Lower lobe of right lung (tissue), 2 donors: ENCODE results near the gene S100PBP. TPM values are rescaled to one million over a fixed set of nuclear protein-coding genes. Genes with fewer than 3 reads are reported as not detected.

Experiments used
- ATAC-seq, 2 donors: fragments of 200-7000 bp; cut with Tn5 transposase; one replicate each; pipeline ENCODE4 v1.9.1; 2020 to 2022; ENCODE audit warnings: mild to moderate bottlenecking in 2 of 2, moderate library complexity in 2 of 2
- DNase-seq: peaks from one replicate; pipeline ENCODE4 v3.0.0-alpha.2; 2020
- H3K27ac ChIP-seq: fragments of 200-600 bp; one replicate; pipeline ENCODE4 v1.8.0; 2022
- H3K27me3 ChIP-seq: fragments of 200-600 bp; one replicate; pipeline ENCODE4 v1.8.0; 2022; ENCODE audit warnings: low read depth
- H3K36me3 ChIP-seq: fragments of 200-600 bp; one replicate; pipeline ENCODE4 v1.8.0; 2022; ENCODE audit warnings: mild to moderate bottlenecking
- H3K4me1 ChIP-seq: fragments of 200-600 bp; one replicate; pipeline ENCODE4 v1.8.0; 2022
- H3K4me3 ChIP-seq: fragments of 200-600 bp; one replicate; pipeline ENCODE4 v1.8.0; 2022; ENCODE audit warnings: mild to moderate bottlenecking
- H3K9me3 ChIP-seq: fragments of 200-600 bp; one replicate; pipeline ENCODE4 v1.8.0; 2022
- intact Hi-C: fragments of 100-400 bp; cut with DNase I; formaldehyde crosslinking; loops from one replicate; pipeline ENCODE4 v1.11.0; 2022
- total RNA-seq: library from RNA; stranded (reverse); fragmentation: NEBNext Ultra II Directional; extraction: Animal tissue kit (Norgen Biotek cat#: 25700); gene quantifications from one replicate; pipeline ENCODE4 v1.2.1, GENCODE V29; 2021
- TF ChIP-seq, protein P1 (sequence below): fragments of 200-600 bp; IDR thresholded peaks from one replicate; pipeline ENCODE4 v1.8.0; 2022; ENCODE audit warnings: antibody characterized with exemption, mild to moderate bottlenecking
- donor health status: DM: no; HTN: yes; CAD: no; lungs with severe emphysema.

Gene S100PBP
- total RNA-seq, 1 donor from 2014 or later = 37.5 TPM

DNA sequence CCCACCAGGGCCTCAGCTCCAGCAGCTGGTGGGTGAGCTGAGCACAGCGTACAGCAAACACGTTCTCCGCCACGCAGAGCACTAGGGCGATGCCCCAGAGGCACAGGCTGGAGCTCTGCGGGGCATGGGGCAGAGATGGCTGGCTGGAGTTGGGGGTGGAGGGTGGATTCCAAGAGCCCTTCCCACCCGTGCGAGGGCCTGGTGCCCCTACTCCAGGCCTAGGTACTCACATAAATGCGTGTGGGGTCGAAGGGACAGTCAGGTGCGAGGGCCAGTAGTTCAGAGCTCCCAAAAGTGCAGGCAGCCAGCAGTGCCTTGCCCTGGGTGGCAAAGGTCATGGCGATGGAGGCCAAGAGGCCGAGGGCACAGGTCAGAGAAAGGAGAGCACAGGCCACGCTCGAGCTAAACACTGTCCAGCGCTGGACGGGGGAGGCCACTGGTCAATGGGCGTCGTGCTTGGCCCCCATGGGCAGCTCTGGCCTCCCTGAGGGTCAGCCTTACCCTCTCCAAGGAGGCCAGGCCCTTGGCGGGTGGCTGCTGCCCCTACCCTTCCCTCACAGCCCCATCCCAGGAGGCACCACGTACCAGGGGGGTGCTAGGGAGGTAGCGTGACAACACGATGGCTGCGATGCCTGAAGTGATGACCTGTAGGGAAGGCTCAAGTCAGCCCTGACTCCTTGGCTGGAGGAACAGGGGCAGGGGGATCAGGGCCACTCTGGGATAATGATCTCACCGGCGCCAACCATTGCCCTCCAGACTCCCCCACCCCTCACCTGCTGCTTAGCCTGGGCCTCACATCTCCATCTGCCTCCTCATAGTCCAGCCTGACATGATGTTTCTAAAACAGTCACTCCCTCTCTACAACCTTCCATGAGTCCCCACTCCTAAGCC, 78.1 kb downstream of the S100PBP start:
- no peaks in the 10 kb centered on the region for H3K9me3 ChIP-seq
- no peak overlapping the region for H3K27ac ChIP-seq
- DNase-seq (no peak), ATAC-seq (no peak)
- no peaks in the 10 kb centered on the region for H3K36me3 ChIP-seq
- peaks cover 45% of the 10 kb centered on the region for H3K27me3 ChIP-seq
- intact Hi-C loops = no loop called here
- no peak overlapping the region for H3K4me3 ChIP-seq
- TF ChIP-seq, protein P1, sequence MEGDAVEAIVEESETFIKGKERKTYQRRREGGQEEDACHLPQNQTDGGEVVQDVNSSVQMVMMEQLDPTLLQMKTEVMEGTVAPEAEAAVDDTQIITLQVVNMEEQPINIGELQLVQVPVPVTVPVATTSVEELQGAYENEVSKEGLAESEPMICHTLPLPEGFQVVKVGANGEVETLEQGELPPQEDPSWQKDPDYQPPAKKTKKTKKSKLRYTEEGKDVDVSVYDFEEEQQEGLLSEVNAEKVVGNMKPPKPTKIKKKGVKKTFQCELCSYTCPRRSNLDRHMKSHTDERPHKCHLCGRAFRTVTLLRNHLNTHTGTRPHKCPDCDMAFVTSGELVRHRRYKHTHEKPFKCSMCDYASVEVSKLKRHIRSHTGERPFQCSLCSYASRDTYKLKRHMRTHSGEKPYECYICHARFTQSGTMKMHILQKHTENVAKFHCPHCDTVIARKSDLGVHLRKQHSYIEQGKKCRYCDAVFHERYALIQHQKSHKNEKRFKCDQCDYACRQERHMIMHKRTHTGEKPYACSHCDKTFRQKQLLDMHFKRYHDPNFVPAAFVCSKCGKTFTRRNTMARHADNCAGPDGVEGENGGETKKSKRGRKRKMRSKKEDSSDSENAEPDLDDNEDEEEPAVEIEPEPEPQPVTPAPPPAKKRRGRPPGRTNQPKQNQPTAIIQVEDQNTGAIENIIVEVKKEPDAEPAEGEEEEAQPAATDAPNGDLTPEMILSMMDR = no peak
- peaks cover 12% of the 10 kb centered on the region for H3K4me1 ChIP-seq

DNA sequence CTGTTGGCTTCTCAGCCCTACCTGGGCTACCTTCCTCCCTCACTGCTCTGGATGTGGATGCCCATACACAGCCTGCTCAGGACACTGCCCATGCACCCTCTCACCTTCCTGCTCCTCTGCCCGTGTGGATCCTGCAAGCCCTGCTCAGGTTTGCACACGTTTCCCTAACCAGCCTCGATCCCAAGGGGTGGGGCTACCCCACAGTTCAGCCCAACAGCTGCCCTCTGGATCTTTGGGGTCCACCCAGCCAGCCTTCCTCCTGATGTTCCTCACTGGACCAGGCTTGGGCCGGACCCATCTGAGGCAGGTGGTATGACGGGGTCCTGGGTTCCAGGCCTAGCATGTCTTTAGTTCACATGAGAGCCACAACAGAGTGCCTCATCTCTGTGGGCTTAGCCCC, 79.0 kb downstream of the S100PBP start:
- H3K4me3 ChIP-seq = no peak overlapping the region
- no peak for DNase-seq

DNA sequence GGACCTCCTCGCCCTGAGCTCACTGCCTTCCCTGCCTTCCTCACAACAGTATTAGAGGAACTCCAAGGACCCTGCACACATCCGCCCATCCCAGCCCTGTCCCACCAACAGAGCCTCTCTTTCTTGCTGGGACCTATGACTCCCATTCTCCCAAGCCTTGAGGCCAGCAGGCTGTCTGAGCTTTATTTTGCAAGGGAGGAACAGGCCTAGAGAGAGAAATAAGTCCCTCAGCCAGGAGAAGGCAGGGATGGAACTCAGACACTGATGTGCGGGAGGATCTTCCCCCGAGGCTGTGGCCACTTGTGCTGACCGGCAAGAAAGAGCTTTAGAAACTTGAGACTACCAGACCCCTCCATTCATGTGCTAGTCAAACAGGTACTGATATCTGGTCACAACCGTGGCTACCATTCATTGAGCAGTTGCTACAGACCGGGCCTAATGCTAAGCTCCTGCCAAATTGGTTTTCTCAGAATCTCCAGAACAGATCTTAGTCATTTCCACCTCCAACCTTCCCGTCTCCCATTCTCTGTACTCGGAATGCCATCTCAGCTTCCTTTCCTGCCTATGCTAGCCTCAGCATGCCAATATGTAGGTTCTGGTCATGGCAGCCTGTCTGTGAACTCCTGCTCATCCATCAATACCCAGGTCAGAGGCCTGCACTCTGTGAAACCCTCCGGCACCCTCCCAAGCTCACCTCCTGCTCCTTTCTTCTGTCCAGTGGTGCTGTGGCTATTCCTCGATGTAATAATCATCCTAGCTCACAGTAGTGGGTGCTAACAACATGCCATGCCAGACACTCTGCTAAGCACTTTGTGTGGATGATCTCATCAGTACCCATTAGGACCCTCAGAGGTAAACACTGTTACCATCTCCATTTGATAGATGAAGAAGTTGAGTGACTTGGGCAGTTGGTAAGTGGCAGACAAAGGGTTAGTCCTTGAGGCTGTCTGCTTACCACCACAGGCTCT, 79.9 kb downstream of the S100PBP start:
- no peaks in the 10 kb centered on the region for H3K36me3 ChIP-seq
- peaks cover 44% of the 10 kb centered on the region for H3K27me3 ChIP-seq
- DNase-seq (no peak), ATAC-seq (no peak)
- no peak overlapping the region for H3K4me3 ChIP-seq
- H3K9me3 ChIP-seq = no peaks in the 10 kb centered on the region
- TF ChIP-seq, protein P1 = no peak
- peaks cover 17% of the 10 kb centered on the region for H3K4me1 ChIP-seq
- intact Hi-C loops = no loop called here
- H3K27ac ChIP-seq = no peak overlapping the region

More for the DNA sequence above, 79.0 kb downstream of the S100PBP start:
- Histone ChIP-seq H3K4me1 (peaks cover 17% of the 10 kb centered on the region), H3K27ac (no peak overlapping the region), H3K27me3 (peaks cover 43% of the 10 kb centered on the region), H3K36me3 (no peaks in the 10 kb centered on the region), H3K9me3 (no peaks in the 10 kb centered on the region)
- ATAC-seq = no peak
- TF ChIP-seq, protein P1 = no peak
- intact Hi-C loops = no loop called here

DNA sequence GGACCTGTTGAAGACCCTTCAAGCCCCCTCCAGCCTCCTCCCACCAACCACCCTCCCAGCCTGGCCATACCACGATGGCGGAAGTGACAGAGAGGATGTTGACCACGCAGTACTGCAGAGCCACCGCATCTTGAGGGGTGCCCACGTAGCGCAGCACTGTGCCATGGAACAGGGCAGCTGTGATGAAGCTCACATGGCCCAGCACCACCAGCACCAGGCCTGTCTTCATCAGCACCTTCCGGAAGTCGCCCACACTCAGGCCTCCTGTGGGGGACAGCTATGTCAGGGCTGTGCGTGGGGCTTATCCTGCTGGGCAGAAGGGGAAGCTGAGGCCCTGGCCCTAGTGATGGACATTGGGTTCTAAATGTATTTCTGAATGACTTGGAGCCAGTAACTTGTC, 80.6 kb downstream of the S100PBP start:
- H3K36me3 ChIP-seq = no peaks in the 10 kb centered on the region
- no peak overlapping the region for H3K27ac ChIP-seq
- peaks cover 37% of the 10 kb centered on the region for H3K27me3 ChIP-seq
- peaks cover 15% of the 10 kb centered on the region for H3K4me1 ChIP-seq
- intact Hi-C loops = no loop called here
- ATAC-seq (no peak), DNase-seq (no peak)
- TF ChIP-seq, protein P1 = no peak
- no peak overlapping the region for H3K4me3 ChIP-seq
- no peaks in the 10 kb centered on the region for H3K9me3 ChIP-seq

DNA sequence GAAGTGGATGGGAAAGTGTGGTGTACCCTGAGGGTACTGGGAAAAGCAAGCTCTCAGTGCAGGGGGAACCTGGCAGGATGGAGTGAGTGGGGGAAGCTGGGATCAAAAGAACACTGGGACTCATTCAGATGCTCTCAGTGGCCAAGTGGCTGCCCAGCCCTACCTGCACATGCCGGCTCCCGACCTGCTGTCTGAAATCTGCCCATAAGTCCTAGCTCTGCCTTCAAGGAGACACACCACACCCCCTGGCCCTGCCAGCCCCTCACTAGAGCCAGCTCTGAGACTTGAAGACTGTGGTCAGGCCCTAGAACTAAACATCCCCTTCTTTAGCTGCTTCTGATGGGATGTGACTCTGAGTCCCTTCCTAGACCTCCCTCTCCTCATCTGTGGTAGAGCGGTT, 81.5 kb downstream of the S100PBP start:
- no peaks in the 10 kb centered on the region for H3K9me3 ChIP-seq
- intact Hi-C loops = no loop called here
- ATAC-seq (no peak), DNase-seq (no peak)
- H3K36me3 ChIP-seq = no peaks in the 10 kb centered on the region
- H3K27me3 ChIP-seq = peaks cover 28% of the 10 kb centered on the region
- TF ChIP-seq, protein P1 = no peak
- no peak overlapping the region for H3K27ac ChIP-seq
- peaks cover 7% of the 10 kb centered on the region for H3K4me1 ChIP-seq
- no peak overlapping the region for H3K4me3 ChIP-seq
